Uterus (tissue), 2 donors: ENCODE measurements around the gene WHAMM.

ENCODE experiments used
- CTCF ChIP-seq, 4 experiments: fragments of 200-600 bp in 2 of 4; fragments of 450-650 bp in 2 of 4; sonication (generic) in 2 of 4; IDR thresholded peaks; one replicate each; pipeline ENCODE4 v1.5.1; 2016 to 2019; ENCODE audit warnings: antibody characterized with exemption in 4 of 4, mild to moderate bottlenecking in 2 of 4, moderate library complexity in 1 of 4
- POLR2A ChIP-seq, 2 donors: fragments of 450-650 bp; IDR thresholded peaks; one replicate each; pipeline ENCODE4 v1.6.1; 2016; ENCODE audit warnings: antibody characterized with exemption in 2 of 2, mild to moderate bottlenecking in 1 of 2, moderate library complexity in 1 of 2

DNA sequence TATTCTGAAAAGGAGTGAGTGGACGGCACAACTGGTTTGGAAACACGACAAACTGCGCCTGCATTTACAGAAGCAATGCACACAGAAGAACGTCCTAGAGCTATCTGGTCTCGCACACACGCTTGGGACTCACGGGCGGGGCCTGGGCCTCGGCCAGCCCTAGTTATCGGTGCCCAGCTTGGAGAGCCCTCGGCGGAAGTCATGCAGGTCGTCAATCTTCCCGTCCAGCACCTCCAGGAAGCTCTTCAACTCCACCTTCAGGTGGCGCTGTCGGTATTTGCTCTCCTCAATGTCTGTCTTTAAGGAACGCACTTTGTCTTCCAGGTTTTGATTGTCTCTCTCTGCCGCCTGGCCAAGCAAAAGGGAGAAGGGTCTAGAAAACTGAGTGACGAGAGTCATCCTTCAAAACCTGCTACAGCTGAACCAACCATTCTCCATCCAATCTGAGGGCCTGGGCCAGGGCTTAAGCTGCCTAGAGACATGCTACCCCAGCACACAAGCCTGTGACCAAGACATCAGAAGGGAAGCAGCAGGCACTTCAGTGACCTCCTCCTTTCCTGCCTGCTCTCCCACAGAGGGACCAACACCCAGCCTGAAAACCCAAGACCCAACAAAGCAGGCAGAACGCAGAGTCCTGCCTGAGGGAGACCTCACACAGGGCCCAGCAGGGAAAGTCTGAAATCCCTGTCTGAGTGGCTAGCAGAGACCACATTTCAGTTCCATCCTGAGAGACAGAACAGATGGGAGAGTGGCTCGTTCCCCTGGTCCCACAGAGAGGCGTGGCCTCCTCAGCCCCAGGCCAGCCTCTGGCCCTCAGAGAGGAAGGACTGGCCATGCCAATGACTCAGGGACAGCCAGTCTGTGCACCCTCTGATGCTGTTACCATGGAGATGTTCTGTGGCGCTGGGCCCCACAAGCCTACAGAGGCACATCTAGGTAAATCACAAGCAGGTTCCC is 40.4 kb downstream of the WHAMM start:
- no peak for TF ChIP-seq POLR2A (IDR thresholded peaks at IDR 0.05)
- TF ChIP-seq CTCF (IDR thresholded peaks at IDR 0.05): peak; percentile 23 to 48 (median 30)
